G401 (cell line): ENCODE measurements around the gene PRORP. TPM values are rescaled to one million over a fixed set of nuclear protein-coding genes. Genes with fewer than 3 reads are reported as not detected.
"Not testable (repeated sequence)": the region's sequence is repeated elsewhere in the genome, so short reads cannot be mapped to it uniquely, and the experiment has no call there.

Source experiments
- DNase-seq: peaks from one replicate; pipeline ENCODE4 v3.0.0-alpha.2; 2015; ENCODE audit warnings: low spot score
- in situ Hi-C: cut with HindIII; loops from 2 replicates; pipeline ENCODE4 v1.10.0; 2016; ENCODE audit warnings: low sequenced_read_pairs, mixed read lengths
- total RNA-seq: library from RNA; depleted of rRNA; stranded (reverse); fragments of >200 nt; shearing (Covaris generic); gene quantifications from 2 replicates; pipeline ENCODE4 v1.2.3, GENCODE V29; 2014

Gene PRORP
- total RNA-seq, 1 experiment from 2014 or later = 71.5 TPM

- in situ Hi-C loops = no loop called here
- no peak for DNase-seq
Observed at GRCh38 chr14:35133542-35134328, 11.4 kb downstream of the PRORP start.

- in situ Hi-C loops = no loop called here
Observed at GRCh38 chr14:35134329-35135123, 12.2 kb downstream of the PRORP start.

GRCh38 chr14:35138585-35138984 lies 16.2 kb downstream of the PRORP start:
- no peak for DNase-seq
- in situ Hi-C loops = no loop called here

More at GRCh38 chr14:35134329-35135123, 12.2 kb downstream of the PRORP start:
- no peak for DNase-seq

GRCh38 chr14:35140718-35141581 lies 18.6 kb downstream of the PRORP start:
- DNase-seq = peak; percentile 58

GRCh38 chr14:35144029-35144428 lies 21.7 kb downstream of the PRORP start:
- no peak for DNase-seq
- in situ Hi-C loops = no loop called here

More at GRCh38 chr14:35140718-35141581, 18.6 kb downstream of the PRORP start:
- in situ Hi-C loops = no loop called here

- DNase-seq = no peak
- in situ Hi-C loops = no loop called here
Observed at GRCh38 chr14:35146711-35147149, 24.4 kb downstream of the PRORP start.

GRCh38 chr14:35147186-35147585 lies 24.8 kb downstream of the PRORP start:
- in situ Hi-C loops = no loop called here
- DNase-seq = no peak

GRCh38 chr14:35147711-35148110 lies 25.4 kb downstream of the PRORP start:
- no peak for DNase-seq
- in situ Hi-C loops = no loop called here

GRCh38 chr14:35149239-35149638 lies 26.9 kb downstream of the PRORP start:
- no peak for DNase-seq
- in situ Hi-C loops = no loop called here

GRCh38 chr14:35152531-35152930 lies 30.2 kb downstream of the PRORP start:
- in situ Hi-C loops, DNase-seq: not testable (repeated sequence)

GRCh38 chr14:35154016-35154415 lies 31.7 kb downstream of the PRORP start:
- DNase-seq = no peak
- in situ Hi-C loops = no loop called here

GRCh38 chr14:35155962-35156361 lies 33.6 kb downstream of the PRORP start:
- no peak for DNase-seq
- in situ Hi-C loops = no loop called here

GRCh38 chr14:35158491-35158890 lies 36.1 kb downstream of the PRORP start:
- in situ Hi-C loops = no loop called here
- DNase-seq = no peak

- no peak for DNase-seq
- in situ Hi-C loops = no loop called here
Observed at GRCh38 chr14:35158951-35159653, 36.8 kb downstream of the PRORP start.

- DNase-seq = no peak
- in situ Hi-C loops = no loop called here
Observed at GRCh38 chr14:35159742-35160409, 37.5 kb downstream of the PRORP start.

GRCh38 chr14:35161231-35161630 lies 38.9 kb downstream of the PRORP start:
- in situ Hi-C loops = no loop called here
- no peak for DNase-seq

GRCh38 chr14:35163384-35163783 lies 41.0 kb downstream of the PRORP start:
- in situ Hi-C loops = no loop called here

GRCh38 chr14:35164849-35165248 lies 42.5 kb downstream of the PRORP start:
- in situ Hi-C loops = no loop called here
- DNase-seq = no peak

More at GRCh38 chr14:35163384-35163783, 41.0 kb downstream of the PRORP start:
- no peak for DNase-seq
